ENCODE measurements around the gene FAU.
"Not testable (repeated sequence)": the region's sequence is repeated elsewhere in the genome, so short reads cannot be mapped to it uniquely, and the experiment has no call there.

The FAU gene

DNA sequence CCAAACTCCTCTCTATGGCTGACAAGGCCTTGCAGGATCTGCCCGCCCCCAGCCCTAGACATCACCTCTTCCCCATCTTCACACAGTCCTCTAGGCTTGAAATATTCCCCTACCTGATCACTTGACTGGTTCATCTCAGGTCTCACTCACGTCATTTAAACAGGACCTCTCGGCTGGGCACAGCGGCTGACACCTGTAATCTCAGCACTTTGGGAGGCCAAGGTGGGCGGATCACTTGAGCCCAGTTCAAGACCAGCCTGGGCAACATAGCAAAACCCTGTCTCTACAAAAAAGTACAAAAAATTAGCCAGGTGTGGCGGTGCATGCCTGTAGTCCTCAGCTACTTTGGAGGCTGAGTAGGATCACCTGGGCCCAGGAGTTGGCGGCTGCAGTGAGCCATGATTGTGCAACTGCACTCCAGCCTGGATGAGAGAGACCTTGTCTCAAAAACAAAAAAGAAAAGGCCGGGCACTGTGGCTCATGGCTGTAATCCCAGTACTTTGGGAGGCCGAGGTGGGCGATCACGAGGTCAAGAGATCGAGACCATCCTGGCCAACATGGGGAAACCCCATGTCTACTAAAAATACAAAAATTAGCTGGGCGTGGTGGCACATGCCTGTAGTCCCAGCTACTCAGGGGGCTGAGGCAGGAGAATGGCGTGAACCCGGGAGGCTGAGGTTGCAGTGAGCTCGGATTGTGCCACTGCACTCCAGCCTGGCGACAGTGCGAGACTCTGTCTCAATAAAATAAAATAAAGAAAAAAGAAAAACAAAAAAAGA is 2.9 kb downstream of the FAU start:
- not testable (repeated sequence) for DNase-seq

DNA sequence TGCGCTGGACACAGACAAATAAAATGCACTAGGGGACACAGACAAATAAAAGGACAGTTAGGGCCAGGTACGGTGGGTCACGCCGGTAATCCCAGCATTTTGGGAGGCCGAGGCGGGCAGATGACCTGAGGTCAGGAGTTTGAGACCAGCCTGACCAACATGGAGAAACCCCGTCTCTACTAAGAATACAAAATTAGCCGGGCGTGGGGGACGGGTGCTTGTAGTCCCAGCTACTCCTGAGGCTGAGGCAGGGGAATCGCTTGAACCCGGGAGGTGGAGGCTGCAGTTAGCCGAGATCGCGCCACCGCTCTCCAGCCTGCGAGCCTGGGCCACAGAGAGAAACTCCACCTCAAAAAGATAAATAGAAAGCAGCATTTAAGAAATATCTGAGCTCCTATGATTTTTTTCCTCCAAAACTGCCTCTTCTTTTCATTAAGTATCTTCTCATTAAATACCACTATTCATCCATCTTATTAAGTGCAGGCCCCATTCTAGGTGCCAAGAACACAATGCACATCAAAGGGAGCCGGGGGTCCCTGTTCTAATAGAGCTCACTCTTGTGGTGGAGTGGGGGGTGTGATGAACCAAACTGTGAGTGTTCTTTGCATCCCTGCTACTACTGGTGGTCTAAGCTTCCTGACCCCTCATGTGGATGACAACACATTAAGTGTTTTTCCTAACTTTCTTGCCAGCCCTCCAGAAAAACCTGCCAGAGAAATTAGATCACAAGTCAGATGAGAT is 3.7 kb downstream of the FAU start:
- DNase-seq = no peak

DNA sequence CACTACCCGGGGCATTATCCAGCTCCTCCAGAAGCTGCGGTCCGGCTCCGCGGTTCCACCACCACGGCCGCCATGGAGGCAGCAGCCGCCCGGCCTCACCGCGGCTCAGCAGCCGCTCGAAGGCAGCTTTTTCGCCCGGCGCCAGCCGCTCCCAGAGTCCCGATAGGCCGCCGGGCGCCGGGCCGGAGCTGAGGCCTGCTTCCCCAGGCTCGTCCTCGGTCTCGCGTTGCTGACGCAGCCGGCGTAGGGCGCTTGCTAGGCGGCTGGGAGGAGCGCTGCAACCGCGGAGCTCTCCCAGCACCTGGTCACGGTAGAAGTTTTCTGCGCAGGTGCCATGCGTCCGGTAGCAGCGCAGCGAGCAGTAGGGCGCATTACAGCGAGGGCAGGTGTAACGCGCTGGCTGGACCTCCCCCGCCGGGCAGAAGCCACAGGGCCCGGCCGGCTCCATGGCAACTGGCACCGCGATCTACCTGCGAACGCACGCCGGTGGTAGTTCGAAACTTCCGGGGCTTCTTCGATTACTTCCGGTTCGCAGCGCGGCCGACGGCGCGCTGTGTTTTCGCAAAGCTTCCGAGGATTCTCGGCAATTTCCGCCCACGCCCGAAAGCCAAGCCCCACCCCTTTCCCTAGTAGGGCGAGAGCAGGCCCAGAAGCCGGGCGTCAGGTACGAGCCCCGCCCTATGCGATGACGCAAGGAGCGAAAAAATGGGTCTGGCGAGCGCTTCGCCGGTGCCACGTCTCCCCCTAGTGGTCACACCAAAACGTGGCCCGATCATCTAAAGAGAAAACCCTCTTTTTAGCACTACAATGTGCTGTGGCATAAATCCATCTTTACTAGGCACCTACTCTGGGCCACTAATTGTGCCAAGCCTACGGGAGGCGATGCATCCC is 4.5 kb downstream of the FAU start, which contains the start of gene ZNHIT2:
ZNHIT2 (minus strand) TSS at position 496 of the 891 bp plus-strand sequence; CDS start at position 448, 48 bp downstream.
- peak; percentile 100 for DNase-seq

DNA sequence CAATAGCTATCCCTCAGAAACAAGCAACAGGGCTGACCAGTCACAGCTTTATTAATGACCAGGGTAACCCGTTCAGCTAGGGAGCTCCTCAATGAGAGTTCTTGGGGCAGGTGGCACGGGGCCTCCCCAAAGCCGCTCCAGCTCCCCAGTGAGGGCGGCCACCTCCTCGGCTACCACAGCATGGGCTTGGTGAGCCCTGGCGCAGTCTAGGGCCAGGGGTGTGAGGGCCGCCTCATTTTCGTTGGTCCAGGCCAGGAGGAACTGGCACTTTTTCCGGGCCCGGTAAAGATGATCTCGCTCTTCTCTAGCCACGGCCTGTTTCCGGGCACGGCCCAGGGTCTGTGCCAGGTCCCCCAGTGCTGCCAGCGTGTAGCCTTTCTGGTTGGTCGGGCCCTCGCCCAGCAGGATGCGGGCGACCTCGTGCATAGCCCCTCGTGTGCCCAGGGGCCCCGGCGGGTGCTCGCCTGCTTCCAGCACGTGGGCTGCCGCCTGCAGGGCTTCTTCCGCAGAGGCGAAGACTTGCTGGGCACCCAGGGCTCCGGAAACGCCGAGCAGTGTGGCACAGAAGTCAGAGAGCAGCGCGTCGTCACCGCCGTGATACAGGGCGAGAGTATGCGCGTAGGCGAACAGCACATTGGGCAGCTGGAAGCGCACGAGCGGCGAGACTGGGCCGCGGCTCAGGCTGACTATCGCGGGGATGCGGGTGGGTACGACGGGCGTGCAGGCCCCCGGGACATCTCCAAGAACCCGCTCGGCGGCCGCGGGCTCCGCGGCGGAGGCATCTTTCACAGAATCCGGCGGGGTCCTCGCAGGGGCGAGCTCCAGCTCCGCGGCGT is 5.3 kb downstream of the FAU start:
- peak; percentile 62 to 70 for DNase-seq

DNA sequence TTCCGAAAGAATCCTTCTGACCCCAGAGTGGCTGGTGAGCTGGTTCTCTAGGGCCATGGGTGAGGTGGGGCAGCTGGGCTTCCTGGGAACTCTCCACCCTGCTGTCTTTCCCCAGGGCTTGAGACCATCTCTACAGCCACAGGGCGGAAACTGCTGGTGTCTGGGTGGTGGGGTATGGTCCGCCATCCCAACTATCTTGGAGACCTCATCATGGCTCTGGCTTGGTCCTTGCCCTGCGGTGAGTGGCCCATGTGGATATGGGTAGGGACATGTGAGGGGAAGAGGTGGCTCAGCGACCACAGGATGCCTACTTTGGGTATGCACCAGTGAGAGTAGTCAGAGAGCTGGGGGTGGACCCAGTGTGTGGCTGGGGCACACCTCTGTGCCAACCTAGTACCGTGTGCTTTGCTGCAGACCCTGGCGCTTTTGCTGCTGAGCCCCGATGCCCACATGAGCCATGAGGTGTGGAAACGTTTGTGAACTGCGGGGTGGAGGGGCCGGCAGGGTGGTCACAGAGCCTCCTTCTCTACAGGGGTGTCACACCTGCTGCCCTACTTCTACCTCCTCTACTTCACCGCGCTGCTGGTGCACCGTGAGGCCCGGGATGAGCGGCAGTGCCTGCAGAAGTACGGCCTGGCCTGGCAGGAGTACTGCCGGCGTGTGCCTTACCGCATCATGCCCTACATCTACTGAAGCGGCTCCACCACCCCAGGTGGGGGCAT is 6.4 kb downstream of the FAU start:
- no peak for DNase-seq

DNA sequence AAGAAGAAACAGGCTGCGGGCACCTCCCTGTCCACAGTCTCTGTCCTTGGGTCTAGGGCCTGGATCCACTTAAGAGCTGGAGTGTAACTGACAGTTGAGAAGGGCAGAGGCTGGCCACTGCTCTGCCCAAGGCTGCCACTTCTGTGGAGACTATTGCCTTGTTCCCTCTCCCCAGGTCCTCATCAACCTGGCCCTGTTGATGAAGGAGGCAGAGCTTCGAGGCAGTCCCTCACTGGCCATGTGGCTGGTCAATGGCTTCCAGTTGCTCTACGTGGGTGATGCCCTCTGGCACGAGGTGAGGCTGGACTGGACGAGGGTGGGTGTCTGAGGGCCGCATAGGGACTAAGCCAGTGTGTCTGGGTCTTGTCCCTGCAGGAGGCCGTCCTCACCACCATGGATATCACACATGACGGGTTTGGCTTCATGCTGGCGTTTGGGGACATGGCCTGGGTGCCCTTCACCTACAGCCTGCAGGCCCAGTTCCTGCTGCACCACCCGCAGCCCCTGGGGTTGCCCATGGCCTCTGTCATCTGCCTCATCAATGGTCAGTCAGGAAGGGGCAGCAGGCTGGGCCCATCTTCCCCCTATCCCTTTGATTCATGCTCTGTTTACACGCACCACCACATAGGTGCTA is 7.3 kb downstream of the FAU start:
- no peak for DNase-seq

DNA sequence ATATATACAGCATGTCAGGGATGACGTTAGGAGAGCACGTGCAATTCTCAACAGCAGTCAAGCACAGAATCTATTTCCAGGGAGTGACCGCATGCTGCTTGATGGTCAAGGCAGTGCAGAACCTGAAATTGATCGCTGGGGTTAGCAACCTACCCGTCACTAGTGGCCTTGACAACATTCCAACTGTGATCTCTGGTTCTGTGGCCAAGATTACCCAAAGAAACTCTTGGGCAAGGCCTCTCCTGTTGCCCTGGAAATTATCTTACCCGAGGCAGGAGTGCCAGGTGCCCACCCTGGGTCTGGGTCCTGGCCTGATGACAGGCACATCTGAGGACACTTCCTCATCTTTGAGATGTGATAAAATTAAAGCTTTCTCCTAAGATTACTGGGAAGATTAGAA is 8.1 kb downstream of the FAU start:
- DNase-seq = no peak

DNA sequence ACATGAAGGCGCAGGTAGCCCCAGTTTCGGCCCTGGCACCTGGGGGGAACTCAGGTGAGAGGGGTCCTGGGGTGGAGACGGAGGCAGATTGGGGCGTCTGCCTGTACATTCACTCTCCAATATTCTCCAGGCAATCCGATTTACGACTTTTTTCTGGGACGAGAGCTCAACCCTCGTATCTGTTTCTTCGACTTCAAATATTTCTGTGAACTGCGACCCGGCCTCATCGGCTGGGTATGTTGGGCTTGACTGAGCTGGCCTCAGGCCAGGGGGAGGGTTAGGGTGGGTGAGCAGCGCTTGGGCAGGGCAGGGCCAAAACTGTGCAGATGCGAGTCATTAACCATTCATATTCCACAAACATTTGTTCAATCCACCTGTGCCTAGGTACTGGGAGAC is 8.6 kb downstream of the FAU start:
- no peak for DNase-seq

DNA sequence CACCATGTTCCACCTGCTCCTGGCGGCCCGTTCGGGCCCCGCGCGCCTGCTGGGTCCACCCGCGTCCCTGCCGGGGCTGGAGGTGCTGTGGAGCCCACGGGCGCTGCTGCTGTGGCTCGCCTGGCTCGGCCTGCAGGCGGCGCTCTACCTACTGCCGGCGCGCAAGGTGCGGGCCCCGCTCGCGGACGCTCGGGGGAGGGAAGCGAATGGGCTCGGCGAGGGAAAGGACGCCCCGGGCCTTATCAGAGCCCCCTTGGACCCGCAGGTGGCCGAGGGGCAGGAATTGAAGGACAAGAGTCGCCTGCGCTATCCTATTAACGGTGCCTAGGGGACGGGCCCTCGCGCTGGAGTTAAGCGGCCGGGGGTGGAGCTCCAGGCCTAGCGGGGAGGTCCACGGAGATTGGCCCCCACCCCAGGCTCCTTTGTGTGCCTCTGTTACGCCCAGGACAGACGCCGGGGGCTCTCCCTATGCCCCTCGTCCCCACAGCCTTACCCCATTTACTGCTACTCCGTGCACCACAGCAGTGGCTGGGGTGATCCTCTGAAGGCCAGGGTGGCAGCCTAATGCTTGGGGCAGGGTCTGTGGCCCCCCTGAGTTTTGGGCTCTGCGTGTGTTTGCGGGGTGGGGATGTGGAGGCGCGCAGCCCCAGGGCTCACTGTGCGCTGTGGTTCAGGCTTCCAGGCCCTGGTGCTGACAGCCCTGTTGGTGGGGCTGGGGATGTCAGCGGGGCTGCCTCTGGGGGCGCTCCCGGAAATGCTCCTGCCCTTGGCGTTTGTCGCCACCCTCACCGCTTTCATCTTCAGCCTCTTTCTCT is 9.2 kb downstream of the FAU start:
- DNase-seq = peak; percentile 76 to 80

DNA sequence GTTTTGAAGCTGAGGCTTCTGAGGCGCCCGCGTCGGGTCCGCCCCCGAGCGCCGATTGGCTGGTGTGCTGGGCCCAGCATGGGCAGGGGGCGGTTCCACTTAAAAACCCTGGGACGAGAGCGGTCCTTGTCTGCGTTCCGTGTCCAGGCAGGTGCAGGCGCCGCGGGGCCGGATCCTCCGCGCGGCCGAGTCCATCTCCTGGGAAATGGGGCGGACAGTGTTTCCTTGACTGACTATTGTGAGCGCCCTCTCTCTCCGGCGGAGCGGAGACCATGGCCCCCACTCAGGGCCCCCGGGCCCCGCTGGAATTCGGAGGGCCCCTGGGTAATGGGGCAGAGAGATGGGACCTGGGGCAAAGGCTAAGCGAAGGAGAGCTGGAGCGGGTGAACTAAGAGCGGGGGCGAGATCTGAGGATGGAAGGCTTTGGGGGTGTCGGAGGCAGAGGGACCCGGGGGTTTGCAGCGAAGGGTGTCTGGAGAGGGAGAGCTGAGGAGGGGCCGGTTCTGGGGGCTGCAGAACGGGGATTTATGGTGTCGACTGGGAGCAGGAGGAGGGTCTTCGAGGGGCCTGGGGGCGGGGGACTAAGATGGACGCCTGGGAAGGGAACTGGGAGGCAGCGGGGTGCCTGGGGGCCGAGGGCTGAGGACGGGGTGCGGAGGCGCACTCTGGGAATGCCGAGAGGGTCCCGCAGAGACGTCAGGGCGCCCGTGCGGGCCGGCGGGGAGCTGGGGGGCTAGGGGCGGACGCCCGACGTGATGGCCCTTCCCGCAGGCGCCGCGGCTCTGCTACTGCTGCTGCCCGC is 10.0 kb downstream of the FAU start, which contains the start of gene TM7SF2:
TM7SF2 (plus strand) TSS at position 129 of the 802 bp plus-strand sequence; CDS start at position 273, 144 bp downstream.
- peak; percentile 96 to 97 for DNase-seq

DNA sequence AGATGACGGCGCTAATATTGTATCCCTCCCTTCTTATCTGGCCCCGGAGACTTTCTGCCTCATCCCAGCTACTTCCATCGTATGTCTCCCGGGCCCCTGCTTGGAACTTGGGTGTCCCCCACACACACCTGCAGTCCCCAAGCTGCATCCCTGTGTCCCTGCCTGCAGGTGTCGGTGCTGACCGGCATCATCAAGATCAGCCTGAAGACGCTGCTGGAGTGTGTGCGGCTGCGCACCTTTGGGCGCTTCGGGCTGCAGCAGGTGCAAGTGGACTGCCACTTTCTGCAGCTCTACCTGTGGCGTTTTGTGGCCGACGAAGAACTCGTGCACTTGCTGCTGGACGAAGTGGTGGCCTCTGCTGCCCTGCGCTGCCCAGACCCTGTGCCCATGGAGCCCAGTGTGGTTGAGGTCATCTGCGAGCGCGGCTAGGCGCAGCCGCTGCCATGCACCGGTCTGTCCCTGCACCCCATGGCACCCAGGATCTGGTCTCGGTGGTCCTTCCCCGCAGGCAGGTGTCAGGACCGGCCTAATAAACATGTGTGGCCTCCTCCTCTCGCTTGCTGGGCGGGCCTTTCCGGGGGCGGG is 10.7 kb downstream of the FAU start:
- no peak for DNase-seq

DNA sequence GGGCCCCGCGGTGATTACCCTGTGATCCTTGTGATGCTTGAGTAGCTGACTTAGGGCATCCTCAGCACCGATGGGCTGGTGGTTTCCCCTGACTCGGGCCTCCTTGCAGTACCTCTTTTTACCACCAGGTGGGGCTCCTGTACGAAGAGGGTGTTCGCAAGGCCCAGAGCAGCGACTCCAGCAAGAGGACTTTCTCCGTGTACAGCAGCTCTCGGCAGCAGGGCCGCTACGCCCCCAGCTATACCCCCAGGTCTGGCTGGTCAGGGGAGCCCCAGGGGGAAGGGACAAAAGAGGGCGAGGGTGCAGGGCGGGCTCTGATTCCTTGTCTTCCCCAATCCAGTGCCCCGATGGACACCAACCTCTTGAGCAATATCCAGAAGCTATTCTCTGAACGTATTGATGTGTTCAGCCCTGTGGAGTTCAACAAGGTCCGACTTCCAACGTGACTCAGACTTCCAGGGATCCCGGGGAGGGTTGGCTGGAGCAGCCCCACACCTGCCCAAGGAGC is 11.5 kb downstream of the FAU start:
- DNase-seq = peak; percentile 99

DNA sequence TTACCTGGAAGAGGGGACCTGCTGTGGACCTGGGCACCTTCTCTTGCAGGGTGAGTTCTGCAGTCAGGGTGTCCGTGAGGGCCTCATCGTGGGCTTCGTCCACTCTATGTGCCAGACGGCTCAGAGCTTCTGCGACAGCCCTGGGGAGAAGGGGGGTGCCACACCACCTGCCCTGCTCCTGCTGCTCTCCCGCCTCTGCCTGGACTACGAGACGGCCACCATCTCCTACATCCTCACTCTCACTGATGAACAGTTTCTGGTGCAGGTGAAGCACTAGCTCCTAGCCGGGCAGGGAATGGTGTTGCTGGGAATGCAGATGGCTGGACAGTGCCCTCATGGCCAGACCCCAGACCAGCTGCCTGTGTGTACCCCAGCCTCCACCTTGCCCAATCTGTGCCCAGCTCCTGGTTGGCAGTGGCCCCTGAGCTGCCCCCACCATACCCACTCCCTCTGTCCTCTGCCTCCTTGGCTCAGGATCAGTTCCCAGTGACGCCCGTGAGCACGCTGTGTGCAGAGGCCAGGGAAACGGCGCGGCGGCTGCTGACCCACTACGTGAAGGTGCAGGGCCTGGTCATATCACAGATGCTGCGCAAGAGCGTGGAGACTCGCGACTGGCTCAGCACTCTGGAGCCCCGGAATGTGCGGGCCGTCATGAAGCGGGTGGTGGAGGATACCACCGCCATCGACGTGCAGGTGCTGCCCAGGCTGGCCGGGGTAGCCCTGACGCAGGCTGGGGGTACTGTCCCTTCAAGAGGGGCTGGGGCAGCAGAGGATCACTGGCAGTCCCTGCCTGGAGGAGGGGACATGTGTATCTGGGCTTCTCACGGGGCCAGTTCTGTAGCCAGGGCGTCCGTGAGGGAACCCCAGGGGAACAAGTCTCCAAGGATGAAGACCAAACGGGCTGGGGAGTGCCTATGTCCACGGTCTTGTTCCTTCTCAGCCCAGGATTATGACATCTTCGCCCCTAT is 12.4 kb downstream of the FAU start:
- DNase-seq = no peak

DNA sequence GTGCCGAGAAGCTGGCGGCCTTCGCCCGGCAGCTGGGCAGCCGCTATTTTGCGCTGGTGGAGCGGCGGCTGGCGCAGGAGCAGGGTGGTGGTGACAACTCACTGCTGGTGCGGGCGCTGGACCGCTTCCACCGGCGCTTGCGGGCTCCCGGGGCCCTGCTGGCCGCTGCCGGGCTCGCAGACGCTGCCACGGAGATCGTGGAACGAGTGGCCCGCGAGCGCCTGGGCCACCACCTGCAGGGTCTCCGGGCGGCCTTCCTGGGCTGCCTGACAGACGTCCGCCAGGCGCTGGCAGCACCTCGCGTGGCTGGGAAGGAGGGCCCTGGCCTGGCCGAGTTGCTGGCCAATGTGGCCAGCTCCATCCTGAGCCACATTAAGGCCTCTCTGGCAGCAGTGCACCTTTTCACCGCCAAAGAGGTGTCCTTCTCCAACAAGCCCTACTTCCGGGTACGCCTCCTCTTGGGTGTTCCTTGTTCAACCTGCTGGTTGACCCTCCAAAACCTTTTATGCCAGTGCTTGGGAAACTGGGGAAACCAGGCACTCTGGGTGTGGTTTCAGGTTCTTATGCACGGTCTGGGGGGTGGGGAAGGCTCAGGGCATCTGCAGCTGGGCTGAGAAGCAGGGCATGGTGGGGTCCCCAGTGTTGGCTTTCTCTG is 13.3 kb downstream of the FAU start:
- DNase-seq = no peak

DNA sequence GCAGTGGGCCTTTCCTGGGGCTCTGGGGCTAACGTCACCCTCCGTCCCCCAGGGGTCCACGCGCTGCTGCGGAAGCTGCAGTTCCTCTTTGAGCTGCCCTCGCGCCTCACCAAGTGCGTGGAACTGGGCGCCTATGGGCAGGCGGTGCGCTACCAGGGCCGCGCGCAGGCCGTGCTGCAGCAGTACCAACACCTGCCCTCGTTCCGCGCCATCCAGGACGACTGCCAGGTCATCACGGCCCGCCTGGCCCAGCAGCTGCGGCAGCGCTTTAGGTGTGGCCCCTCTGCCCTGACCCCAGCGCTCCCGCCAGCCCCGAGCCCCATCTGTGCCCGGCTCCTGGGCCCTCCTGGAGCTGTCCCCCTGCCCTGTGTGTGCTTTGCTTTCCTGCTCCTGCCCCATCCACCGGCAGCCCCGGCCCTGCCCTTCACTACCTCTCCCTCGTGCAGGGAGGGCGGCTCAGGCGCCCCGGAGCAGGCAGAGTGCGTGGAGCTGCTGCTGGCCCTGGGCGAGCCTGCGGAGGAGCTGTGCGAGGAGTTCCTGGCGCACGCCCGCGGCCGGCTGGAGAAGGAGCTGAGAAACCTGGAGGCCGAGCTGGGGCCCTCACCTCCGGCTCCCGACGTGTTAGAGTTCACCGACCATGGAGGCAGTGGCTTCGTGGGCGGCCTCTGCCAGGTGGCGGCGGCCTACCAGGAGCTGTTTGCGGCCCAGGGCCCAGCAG is 14.0 kb downstream of the FAU start:
- DNase-seq = no peak

DNA sequence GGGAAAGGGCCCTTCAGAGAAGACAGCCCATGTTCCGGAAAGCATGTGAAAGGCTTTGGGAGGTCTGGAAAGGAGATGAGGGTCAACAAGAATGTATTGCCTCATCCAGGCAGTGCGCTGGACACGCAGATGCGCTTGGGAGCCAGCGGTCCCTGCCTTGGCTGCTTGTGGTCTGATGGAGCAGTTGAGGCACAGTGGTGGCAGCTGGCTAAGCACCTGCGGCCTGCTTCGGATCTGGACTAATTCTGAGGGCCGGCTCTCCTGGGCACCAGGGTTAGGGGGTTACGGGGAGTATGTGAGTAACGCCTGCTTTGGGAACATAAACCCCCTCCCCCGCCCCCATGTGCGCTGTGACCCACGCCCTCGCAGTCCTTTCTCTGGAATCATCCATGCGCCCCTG is 14.9 kb downstream of the FAU start:
- no peak for DNase-seq

Measured in activated CD4-positive, alpha-beta T cell treated with anti-CD3 and anti-CD28 coated beads, Interleukin-2, amount 50 U/mL, for 48 hours (primary cell).